SKM-1 (cell line): Measurements from ENCODE around the gene MAOB.

Experiments
- DNase-seq: peaks from one replicate; lab custom pipeline; 2025; ENCODE audit not compliant: unreplicated experiment; lab: John Stamatoyannopoulos, UW

Gene MAOB

DNA sequence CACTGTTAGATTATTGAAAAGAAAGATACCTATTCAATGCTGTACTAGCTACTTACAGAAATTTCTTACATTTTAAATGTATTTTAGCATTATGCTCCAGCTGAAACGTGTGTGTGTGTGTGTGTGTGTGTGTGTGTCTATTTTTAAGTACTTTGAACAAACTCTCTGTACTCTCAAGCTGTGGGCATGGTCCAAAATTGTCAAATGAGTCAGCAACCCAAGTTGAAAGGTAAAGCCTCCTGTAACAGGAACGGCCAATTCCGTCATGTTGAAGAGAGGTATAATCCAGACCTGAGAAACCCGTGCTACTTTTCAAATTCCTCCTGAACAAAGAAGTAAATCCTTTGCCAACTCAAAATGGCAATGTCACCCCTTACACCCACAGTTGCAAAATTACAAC, 20.5 kb downstream of the MAOB start:
- DNase-seq: no peak

DNA sequence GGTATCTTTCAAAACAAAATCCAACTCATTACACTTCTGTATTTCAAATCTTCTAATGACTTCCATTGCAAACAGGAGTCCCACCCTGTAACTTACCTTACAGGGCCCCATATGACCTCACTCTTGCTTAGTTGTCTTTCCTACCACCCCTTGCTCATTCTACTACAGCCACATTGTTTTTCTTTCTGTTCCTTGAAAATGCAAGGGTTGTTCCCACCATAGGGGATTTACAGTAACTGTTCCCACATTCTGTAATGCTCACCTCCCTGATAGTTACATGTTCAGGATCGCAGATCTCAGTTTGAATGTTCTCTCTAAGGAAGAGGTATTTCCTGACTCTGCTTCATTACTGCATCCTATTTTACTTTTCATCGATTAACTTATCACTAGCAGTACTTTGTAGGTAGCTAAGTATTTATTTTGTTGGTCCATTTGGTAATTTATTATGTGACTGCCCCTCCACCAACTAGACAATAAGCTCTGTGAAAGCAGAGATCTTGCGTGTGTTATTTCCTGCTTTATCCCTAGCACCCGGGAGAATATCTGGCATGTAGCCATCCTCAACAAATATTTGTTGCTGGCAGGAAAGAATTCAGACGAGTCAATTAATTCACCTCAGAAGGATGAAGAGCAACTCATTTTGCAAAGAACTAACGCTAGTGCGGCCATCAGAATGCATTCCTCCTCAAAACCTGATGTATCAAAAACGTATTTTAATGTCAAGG, 21.4 kb downstream of the MAOB start:
- DNase-seq: no peak

DNA sequence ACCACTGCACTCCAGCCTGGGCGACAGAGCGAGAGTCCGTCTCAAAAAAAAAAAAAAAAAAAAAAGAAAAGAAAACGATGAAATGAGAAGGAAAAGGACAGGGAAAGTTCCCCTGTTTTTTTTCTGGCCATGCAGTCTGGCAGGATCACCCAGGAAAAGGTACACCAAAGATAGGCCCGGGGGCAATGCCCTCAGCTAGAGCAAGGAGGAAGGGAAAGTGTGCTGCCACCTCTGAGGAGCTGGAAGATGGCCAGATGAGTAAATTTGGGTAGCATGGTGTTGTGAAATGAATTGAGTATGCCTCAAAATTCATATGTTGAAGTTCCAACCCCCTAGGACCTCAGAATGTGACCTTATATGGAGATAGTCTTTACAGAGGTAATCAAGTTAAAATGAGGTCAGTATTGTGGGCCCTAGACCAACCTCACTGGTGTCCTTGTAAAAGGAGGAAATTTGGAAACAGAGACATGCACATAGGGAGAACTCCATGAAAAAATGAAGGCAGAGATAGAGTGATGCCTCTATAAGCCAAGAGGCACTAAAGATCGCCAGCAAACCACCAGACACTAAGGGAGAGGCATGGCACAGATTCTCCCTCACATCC, 28.9 kb downstream of the MAOB start:
- DNase-seq: no peak

DNA sequence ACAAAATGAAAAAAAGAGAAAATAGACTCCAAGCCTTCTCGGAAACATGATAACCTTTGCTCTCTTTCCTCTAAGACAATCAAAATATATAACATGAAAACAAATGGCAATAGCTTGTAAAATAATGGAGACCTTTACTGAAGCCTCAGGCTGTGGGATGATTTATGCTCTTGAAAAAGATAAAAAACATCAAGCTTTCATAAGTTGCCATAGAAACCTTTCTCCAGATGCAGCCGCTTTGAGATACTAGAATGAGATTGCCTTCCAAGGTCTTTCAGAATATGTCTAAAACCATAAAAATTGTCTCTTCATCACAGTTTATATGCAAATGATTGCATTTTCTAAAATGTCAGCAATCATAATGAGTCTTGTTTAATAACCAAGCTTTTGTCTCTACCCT, 31.6 kb downstream of the MAOB start:
- no peak for DNase-seq

DNA sequence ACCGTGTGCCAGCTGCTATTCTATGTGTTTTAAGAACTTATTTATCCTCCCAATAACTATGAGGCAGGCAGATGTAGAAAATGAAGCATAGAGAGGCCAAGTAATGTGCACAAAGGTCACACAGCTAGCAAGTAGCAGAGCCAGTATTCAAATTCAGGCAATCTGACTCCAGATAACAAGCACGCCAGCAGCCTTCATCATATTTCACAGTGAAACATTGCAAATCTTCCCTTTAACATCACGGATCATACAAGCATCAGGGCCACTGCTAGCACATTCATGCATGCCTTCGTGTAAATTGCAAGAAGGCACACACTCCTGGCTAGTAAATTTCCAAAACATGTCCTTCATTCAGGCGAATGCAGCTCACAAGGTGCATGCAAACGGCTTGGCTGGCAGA, 33.1 kb downstream of the MAOB start:
- DNase-seq: no peak

DNA sequence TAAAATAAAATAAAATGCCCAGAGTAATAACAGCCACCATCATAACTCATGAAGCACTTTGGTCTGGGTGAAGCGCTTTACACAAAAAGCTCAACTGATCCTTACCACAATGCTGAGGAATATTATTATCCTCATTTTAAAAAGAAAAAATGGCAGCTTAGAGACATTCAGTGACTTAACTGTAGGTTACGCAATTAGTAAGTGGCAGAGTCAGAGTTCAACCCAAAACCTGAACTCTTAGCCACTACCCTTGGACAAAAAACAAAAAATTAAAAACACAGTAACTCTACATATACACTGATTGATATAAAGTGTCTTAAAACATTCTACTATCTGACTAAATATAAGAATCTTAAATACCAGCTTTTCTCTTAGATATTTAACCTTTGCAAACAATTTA, 34.9 kb downstream of the MAOB start:
- no peak for DNase-seq

DNA sequence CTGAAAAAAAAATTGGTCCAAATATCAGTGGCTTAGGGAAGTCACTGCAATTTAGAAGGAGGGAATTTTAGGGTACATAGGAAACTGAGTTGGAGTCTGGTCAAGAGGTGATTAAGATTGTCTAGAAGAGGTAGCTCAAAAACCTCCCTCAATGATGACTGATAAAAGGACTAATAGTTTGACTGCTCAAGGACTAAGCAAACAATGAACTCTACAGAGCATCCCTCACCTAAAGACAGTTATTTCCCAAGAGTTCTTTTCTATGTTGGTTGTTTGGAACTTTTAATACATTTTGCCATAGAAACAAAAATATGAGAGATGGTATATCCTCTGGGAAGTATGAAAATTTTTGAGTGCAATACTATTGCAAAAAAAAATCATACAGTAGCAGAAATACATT, 35.7 kb downstream of the MAOB start:
- DNase-seq: no peak

DNA sequence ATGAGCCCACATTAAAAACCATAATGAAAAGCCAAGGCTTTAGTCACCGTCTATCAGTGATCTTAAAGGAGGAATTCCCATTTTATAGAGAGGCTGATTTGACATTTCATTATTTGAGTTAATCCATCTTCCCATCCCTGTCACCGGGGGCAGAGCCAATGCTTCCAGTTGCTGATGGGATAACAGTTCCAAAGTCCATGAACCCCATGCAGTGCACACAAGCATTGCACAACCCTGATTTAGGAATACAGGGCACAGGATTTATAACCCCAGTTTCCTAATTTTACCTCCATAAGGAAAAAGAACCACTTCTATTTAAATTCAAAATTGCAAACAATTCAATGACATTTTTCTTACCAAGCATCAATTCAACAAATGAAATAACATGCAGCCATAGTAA, 36.5 kb downstream of the MAOB start:
- no peak for DNase-seq

DNA sequence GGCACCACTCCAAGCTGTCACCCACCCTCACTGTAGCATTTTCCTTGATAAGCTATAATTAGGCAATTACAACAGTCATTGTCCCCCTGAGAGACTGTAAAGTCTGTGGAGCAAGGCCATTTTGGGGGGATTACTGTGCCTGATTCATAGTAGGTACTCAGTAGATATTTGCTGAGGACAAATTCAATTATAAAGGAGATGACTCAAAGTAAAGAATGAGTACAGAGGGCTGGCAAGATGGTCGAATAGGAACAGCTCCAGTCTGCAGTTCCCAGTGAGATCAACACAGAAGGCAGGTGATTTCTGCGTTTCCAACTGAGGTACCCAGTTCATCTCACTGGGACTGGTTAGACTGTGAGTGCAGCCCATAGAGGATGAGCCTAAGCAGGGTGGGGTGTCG, 42.0 kb downstream of the MAOB start:
- DNase-seq: no peak

DNA sequence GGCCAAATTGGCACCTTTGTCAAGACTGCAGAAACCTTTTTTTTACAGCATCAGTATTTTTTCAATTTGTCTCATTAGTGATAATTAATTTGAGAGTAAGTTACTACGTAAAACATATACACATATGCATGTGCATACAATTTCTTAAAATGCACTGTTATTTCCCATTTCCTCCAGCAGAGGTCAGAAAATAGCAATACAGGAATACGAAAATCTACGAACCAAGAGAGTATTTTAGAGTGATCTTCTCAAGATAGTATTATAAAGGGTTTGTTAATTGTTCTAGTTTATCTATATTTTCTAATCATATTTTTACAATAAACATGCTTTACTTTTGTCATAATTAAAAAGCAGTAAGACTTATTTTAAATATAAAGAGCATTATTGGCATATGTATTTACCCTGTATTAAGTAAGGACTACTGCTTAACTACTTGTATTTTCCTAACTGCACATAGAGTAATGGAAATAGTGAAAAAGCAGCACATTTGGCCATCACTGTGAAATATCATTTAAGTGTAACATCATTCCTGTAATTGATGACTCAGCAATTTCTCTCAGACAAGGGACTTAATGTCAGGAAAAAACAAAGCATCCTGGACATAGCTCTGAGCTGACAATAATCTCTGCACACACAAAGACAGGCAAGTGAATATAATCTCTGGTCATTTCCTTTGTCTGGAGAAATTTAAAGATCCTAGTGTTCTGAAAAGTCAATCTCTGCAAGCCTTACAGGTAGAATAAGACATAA, 45.6 kb downstream of the MAOB start:
- peak; percentile 1 for DNase-seq

DNA sequence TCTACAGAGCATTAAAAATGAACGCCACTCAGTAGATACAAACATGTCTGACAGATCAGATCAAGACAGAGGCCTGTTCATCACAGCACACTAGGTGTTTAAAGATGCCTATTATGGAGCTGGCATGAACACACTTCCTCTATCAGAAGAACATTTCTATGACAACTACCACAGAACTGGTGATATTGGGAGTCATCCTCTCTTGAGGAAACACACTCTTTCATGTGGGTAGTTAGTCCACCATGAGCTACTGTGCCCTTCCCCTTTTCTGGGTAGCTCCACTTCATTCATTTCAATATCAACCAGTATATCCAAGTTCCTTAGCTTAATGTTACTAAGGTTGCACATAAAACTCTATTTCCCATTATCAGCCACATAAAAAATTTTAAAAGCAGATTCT, 46.7 kb downstream of the MAOB start:
- no peak for DNase-seq

DNA sequence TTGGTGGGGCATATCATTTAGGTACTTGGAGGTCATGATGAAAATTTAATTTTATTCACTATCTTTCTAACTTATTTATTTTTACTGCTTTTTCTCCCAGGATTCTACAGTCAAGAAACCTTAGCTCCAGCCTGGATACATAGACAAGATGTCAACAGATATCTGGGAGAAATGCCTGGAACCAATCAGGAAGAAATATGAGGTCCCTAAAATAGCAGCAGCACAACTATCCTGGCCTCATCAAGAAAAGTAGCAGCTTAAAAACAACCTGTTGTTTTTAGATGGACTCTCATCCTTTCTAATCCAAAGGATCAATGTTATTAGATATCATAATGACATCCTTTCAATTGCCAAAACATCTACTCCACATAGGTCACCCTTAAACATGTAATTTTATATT, 54.5 kb downstream of the MAOB start:
- DNase-seq: no peak

DNA sequence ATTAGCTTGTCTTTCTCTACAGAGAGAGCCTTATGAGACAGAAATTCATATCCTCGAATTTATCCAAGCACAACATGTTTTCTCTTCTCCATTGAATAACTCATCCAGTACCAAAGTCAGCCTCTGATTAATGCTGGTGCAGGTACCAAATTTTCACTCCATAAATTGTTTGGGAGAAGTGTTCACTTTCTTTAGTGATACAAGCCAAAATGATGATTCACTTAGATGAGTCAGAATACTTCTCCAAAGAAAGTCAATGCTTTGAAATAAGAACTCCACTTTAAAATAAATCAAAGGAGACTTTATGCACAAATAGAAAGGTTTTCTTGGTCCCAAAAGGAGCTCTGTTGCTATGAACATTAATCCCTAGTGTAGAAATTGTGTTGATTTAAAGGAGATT, 60.2 kb downstream of the MAOB start:
- DNase-seq: no peak

DNA sequence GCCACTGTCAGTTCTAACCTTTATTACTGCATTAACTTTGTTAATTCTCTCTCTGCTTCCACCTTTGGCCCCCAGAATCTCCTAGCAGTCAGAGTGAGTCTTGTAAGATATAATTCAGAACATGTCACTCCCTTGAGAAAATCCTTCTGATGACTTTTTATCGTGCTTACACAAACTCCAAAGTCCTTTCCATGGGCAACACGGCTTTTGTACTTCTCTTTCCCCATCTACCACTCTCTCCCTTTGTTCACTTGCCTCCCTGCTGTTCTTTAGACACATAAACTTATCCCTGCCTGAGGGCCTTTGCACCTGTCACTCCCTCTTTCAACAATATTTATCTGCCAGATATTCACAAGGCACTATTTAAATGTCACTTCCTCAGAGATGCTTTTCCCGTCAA, 64.8 kb downstream of the MAOB start:
- DNase-seq: no peak

DNA sequence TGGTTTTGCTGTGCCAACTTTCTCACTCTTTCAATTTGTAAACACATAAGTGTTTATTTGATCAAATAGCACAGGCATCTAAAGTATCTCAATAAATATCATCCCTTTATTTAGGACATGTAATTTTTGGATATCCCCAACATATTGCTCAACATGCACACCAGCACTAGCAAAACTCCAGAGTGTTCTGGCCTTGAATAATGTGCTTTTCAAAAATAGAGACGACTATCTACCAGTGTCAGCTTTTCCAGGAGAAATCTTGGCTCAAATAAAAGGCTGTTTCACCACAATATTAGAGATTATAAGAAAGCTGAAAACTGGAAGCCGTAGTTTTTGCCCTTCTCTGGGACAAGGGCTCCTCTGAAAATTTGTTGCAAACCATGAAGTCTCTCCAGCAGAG, 67.0 kb downstream of the MAOB start:
- DNase-seq: no peak

DNA sequence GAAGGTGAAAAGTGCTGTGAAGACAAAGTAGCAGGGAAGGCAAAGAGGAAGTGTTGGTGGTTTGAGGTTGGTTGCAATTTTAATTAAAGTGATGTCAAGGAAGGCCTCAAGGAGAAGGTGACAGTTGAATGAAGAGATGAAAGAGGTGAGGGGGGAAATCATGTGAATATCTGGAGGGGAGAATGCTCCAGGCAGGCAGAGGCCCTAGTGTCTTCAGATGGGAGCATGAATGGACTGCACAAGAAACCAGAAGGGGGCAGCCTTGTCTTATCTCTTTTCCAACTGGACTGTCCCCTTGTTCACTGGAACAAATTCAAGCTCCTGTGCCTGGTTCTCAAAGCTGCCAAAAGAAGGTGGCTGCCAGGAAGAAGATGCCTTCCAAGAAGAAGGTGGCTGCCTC, 68.4 kb downstream of the MAOB start:
- DNase-seq: no peak

DNA sequence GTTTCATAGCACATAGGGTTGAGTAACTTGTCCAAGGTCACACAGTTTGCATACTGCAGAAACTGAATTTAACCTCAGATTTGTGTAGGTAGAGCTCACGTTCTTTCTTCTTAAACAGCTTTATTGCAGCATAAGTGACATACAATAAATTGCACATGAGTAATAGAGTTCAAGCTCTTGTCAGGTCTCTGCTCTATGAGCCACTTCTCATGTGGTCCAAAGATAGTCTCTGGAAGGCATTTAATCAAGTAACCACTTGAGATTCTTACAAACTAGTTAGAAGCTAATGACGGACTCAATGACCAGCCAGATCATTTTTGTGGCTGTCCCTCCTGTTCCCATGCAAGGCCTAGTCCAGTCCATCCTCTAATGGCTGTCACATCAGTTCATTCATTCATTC, 68.9 kb downstream of the MAOB start:
- DNase-seq: no peak

DNA sequence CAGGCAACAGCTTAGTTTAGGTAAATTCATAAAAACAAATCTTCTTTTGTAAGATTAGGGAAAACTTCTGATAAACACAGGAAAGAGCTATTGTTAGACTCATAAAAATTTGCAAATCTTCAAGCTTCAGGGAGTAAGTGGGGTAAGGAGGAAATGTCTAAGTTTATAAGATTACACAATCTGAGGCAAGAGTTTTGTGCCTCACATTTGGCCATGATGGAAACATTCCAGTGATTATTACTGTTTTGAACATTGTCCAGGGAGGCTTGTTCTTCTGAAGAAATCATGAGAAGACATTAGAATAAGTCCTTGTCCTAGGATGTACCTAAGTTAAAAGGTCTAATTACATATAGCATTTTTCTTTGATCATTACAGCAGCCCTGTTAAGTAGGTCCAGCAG, 72.8 kb downstream of the MAOB start:
- peak; percentile 7 for DNase-seq

DNA sequence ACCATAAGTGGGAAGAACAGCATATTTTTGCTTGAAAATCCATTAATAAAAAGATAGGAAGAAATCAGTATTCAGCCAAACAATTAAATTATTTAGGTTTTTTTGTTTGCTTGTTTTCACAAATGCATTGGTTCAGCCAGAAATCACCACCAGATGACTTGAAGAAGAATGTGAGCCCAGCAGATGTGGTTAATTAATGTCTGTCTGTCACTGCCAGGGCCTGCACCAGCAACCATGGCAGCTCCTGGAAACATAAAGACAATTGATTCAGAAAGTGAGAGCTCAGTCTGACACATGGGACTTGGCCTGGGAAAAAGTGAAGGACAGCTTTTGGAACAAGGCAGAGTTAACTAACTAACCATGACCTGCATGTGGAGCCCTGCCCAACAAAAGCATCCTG, 74.0 kb downstream of the MAOB start:
- DNase-seq: no peak

DNA sequence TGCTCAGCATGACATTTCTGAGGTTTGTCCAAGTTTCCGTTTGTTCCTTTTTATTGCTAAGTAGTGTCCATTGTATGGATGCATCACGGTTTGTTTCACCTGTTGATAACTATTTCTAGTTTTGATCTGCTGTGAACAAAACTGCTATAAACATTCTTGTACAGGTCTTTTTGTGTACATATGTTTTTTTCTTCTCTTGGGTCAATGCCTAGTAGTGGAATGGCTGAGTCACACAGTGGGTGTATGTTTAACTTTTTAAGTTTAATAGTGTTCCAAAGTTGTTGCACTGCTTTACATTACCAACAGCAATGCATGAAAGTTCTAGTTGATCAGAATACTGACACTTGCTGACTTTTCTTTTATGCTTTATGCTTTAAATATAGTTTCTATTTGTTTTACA, 76.7 kb downstream of the MAOB start:
- DNase-seq: no peak

DNA sequence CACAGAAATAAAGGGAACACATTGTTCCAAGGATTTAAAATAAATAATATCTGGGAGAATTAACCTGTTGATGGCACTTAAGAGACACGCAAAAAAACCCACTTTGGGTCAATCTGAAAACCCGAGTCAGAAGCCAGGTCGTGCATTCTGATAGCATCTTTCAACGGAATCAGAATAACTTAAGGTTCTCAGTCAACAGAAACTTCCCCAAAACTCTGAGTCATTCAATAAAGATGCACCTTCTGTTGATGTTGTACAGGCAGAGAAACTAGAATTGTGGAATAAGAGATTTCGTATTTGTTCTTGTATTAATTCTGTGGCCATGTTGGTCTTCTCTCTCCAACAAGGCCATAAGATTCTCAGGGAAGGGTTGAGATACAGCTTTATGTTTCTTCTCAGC, 78.2 kb downstream of the MAOB start:
- DNase-seq: no peak

DNA sequence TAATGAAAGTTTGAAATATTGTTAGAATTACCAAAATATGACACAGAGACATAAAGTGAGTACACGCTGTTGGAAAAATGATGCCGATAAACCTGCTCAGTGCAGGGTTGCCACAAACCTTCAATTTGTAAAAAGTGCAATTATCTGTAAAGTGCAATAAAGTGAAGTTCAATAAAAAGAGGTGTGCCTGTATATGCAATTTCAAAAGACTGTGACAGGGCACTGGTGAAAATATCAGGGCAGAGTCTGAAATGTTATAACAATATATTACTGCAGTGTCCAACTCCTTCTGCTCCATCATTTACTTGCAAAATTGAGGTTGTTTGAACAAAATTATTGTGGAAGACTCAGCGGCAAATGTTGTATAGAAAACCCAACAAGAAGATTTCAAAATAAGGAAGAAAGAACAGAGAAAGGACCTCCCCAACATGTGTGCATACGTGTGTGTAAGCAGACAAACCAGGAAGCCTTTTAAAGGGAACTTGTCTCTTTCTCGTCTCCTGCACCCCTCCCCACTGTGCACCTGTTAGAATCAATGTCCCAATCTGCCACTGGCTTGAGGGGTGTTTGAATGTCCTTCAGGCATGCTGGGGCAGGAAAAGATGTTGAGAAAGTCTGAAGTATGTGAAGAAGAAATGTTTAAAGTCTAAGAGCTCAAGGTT, 96.2 kb downstream of the MAOB start:
- no peak for DNase-seq
